CD14-positive monocyte (primary cell): ENCODE data around the gene GRM8. TPM values are rescaled to one million over a fixed set of nuclear protein-coding genes. Genes with fewer than 3 reads are reported as not detected.

Source experiments
- DNase-seq, 3 donors: peaks; one replicate each; pipeline ENCODE4 v3.0.0-alpha.2; 2011 to 2022
- H2AFZ ChIP-seq: 2 replicates; pipeline ENCODE4 v1.6.0; 2012; ENCODE audit warnings: mild to moderate bottlenecking, low read depth, low read length, inconsistent platforms; ENCODE audit not compliant: insufficient read depth, poor library complexity, severe bottlenecking
- H3K27ac ChIP-seq, 2 donors: 1 replicate in 1 of 2; 2 replicates in 1 of 2; pipeline ENCODE4 v1.5.1; 2012 to 2013; ENCODE audit warnings: low read length in 2 of 2, control low read depth in 1 of 2, inconsistent platforms in 1 of 2, low read depth in 1 of 2, mild to moderate bottlenecking in 1 of 2
- H3K27me3 ChIP-seq, 2 donors: one replicate each; pipeline versions ENCODE4 v1.6.0 to v1.6.1; 2011 to 2013; ENCODE audit warnings: low read length in 2 of 2; ENCODE audit not compliant: control insufficient read depth in 2 of 2, insufficient read depth in 2 of 2
- H3K36me3 ChIP-seq, 2 donors: replicated peaks in 1 of 2; 1 replicate in 1 of 2; 2 replicates in 1 of 2; pipeline versions ENCODE4 v1.5.1 to v1.6.1; 2012 to 2013; ENCODE audit warnings: low read length in 2 of 2, control low read depth in 1 of 2, inconsistent platforms in 1 of 2, mild to moderate bottlenecking in 1 of 2; ENCODE audit not compliant: insufficient read depth in 2 of 2, control insufficient read depth in 1 of 2
- H3K4me1 ChIP-seq, 2 donors: 1 replicate in 1 of 2; 2 replicates in 1 of 2; pipeline versions ENCODE4 v1.5.1 to v1.6.1; 2012 to 2013; ENCODE audit warnings: low read length in 2 of 2, control low read depth in 1 of 2, inconsistent platforms in 1 of 2, mild to moderate bottlenecking in 1 of 2, moderate library complexity in 1 of 2; ENCODE audit not compliant: insufficient read depth in 2 of 2, control insufficient read depth in 1 of 2
- H3K4me2 ChIP-seq: replicated peaks from 2 replicates; pipeline ENCODE3; 2012; ENCODE audit warnings: low read length, moderate library complexity, mild to moderate bottlenecking; ENCODE audit not compliant: poor library complexity, severe bottlenecking; ENCODE audit errors: extremely low read depth
- H3K4me3 ChIP-seq, 3 experiments: fragments of 200-600 bp in 1 of 3; sonication (generic) in 1 of 3; replicated peaks in 1 of 3; 1 replicate in 2 of 3; 2 replicates in 1 of 3; pipeline ENCODE4 v1.5.1; 2011 to 2013; ENCODE audit warnings: low read length in 3 of 3, mild to moderate bottlenecking in 3 of 3, control low read depth in 2 of 3, low read depth in 2 of 3, inconsistent platforms in 1 of 3, moderate library complexity in 1 of 3
- H3K79me2 ChIP-seq: 2 replicates; pipeline ENCODE4 v1.6.0; 2012; ENCODE audit warnings: mild to moderate bottlenecking, control low read depth, inconsistent platforms, low read length, moderate library complexity; ENCODE audit not compliant: insufficient read depth
- H3K9ac ChIP-seq: 2 replicates; pipeline ENCODE4 v1.6.0; 2017; ENCODE audit warnings: low read length, mild to moderate bottlenecking; ENCODE audit not compliant: insufficient read depth, poor library complexity, severe bottlenecking
- H3K9me3 ChIP-seq, 2 donors: replicated peaks in 1 of 2; 1 replicate in 1 of 2; 2 replicates in 1 of 2; pipeline versions ENCODE4 v1.5.1 to v1.6.1; 2012 to 2013; ENCODE audit warnings: low read length in 2 of 2, control low read depth in 1 of 2; ENCODE audit not compliant: control insufficient read depth in 1 of 2, insufficient read depth in 1 of 2
- H4K20me1 ChIP-seq: 2 replicates; pipeline ENCODE4 v1.6.0; 2012; ENCODE audit warnings: mild to moderate bottlenecking, low read length, control low read depth, moderate library complexity; ENCODE audit not compliant: insufficient read depth
- H3K27ac Mint-ChIP-seq, 7 donors: one replicate each; pipeline ENCODE4 v1.8.0; 2020; ENCODE audit warnings: mild to moderate bottlenecking in 7 of 7, mixed read lengths in 7 of 7, moderate library complexity in 6 of 7, inconsistent platforms in 2 of 7
- H3K27me3 Mint-ChIP-seq, 3 donors: one replicate each; pipeline ENCODE4 v1.8.0; 2021 to 2022; ENCODE audit warnings: low read depth in 3 of 3, mild to moderate bottlenecking in 3 of 3, mixed read lengths in 3 of 3, moderate library complexity in 3 of 3, inconsistent platforms in 1 of 3
- H3K36me3 Mint-ChIP-seq, 2 donors: one replicate each; pipeline ENCODE4 v1.8.0; 2020; ENCODE audit warnings: mixed read lengths in 2 of 2, inconsistent platforms in 1 of 2, mild to moderate bottlenecking in 1 of 2
- H3K4me1 Mint-ChIP-seq: one replicate; pipeline ENCODE4 v1.8.0; 2020; ENCODE audit warnings: mild to moderate bottlenecking, mixed read lengths
- H3K4me3 Mint-ChIP-seq, 2 donors: one replicate each; pipeline ENCODE4 v1.8.0; 2020; ENCODE audit warnings: mild to moderate bottlenecking in 2 of 2, mixed read lengths in 2 of 2, moderate library complexity in 1 of 2
- H3K9me3 Mint-ChIP-seq, 7 donors: one replicate each; pipeline ENCODE4 v1.8.0; 2020 to 2022; ENCODE audit warnings: mixed read lengths in 7 of 7, mild to moderate bottlenecking in 6 of 7, moderate library complexity in 6 of 7, inconsistent platforms in 2 of 7
- WGBS: methylation state at CpG from one replicate; pipeline ENCODE4 v1.1.5; 2013; ENCODE audit warnings: missing lambda C conversion rate; ENCODE audit not compliant: insufficient coverage; 5-methylcytosine and 5-hydroxymethylcytosine counted together
- intact Hi-C, 2 donors: fragments of 100-400 bp; cut with micrococcal nuclease; formaldehyde crosslinking; loops; one replicate each; pipeline versions ENCODE4 v1.15.0 to v1.15.1; 2023
- polyA plus RNA-seq, 3 donors: library from polyadenylated mRNA; depleted of rRNA in 1 of 3; unstranded in 2 of 3; stranded (reverse) in 1 of 3; fragments of 300-500 nt in 2 of 3; fragments of >200 nt in 1 of 3; fragmentation: Illumina TruSeq in 2 of 3; gene quantifications; 1 replicate in 2 of 3; 2 replicates in 1 of 3; pipeline ENCODE4 v1.2.3, GENCODE V29; 2012 to 2021
- TF ChIP-seq, protein P1 (sequence below): fragments of 200-600 bp; IDR thresholded peaks from one replicate; pipeline ENCODE4 v1.8.0; 2022; ENCODE audit warnings: antibody characterized with exemption, mild to moderate bottlenecking

The GRM8 gene
- polyA plus RNA-seq, 3 donors = not detected

DNA sequence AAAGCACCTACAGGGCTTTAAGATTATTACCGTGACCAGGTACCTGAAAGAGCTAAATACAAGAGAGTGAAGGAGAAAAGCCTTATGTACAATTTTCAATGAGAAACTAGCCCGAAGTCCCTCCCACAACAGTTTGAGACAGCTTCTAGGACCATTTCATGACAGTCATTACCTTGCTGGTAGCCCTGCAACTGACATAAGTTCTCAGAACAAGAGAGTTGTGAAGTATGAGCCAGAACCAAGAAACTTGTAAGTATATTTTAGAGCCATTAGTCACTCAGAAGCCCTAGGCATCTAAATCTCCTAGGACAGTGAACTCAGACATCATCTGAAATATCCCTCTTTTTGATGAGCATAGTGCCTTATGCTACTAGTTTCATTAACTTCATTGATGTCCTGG is 792.1 kb downstream of the GRM8 start:
- Mint-ChIP-seq H3K4me3 (no peak overlapping the region), H3K27ac (no peak overlapping the region), H3K27me3 (no peaks in the 10 kb centered on the region), H3K9me3 (peaks cover 0 to 1% (median 0%) of the 10 kb centered on the region in 7 donors), H3K4me1 (no peaks in the 10 kb centered on the region), H3K36me3 (no peaks in the 10 kb centered on the region)
- TF ChIP-seq, protein P1, sequence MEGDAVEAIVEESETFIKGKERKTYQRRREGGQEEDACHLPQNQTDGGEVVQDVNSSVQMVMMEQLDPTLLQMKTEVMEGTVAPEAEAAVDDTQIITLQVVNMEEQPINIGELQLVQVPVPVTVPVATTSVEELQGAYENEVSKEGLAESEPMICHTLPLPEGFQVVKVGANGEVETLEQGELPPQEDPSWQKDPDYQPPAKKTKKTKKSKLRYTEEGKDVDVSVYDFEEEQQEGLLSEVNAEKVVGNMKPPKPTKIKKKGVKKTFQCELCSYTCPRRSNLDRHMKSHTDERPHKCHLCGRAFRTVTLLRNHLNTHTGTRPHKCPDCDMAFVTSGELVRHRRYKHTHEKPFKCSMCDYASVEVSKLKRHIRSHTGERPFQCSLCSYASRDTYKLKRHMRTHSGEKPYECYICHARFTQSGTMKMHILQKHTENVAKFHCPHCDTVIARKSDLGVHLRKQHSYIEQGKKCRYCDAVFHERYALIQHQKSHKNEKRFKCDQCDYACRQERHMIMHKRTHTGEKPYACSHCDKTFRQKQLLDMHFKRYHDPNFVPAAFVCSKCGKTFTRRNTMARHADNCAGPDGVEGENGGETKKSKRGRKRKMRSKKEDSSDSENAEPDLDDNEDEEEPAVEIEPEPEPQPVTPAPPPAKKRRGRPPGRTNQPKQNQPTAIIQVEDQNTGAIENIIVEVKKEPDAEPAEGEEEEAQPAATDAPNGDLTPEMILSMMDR = no peak
- H3K9ac ChIP-seq = no peak overlapping the region
- no peak overlapping the region for H3K4me3 ChIP-seq
- no peak overlapping the region for H3K27ac ChIP-seq
- H3K4me2 ChIP-seq = no peak overlapping the region
- no peaks in the 10 kb centered on the region for H3K36me3 ChIP-seq
- H4K20me1 ChIP-seq = no peaks in the 10 kb centered on the region
- no peaks in the 10 kb centered on the region for H3K79me2 ChIP-seq
- no peaks in the 10 kb centered on the region for H3K4me1 ChIP-seq
- H3K9me3 ChIP-seq = no peaks in the 10 kb centered on the region
- no peak for DNase-seq
- H3K27me3 ChIP-seq = no peaks in the 10 kb centered on the region
- H2AFZ ChIP-seq = no peak overlapping the region
- intact Hi-C loops = no loop called here
- no CpG with 5 or more reads among the region's 2 CpGs for WGBS

- H3K4me3 Mint-ChIP-seq = no peak overlapping the region
- no peak overlapping the region for H3K4me3 ChIP-seq
- H3K27ac Mint-ChIP-seq = no peak overlapping the region
- peaks cover 0 to 2% (median 0%) of the 10 kb centered on the region in 3 donors for H3K27me3 Mint-ChIP-seq
- H3K36me3 ChIP-seq = no peaks in the 10 kb centered on the region
- no peak for DNase-seq
- TF ChIP-seq, protein P1 = no peak
- no peaks in the 10 kb centered on the region for H4K20me1 ChIP-seq
- H3K9ac ChIP-seq = no peak overlapping the region
- H3K9me3 ChIP-seq = no peaks in the 10 kb centered on the region
- H3K36me3 Mint-ChIP-seq = no peaks in the 10 kb centered on the region
- H3K27me3 ChIP-seq = no peaks in the 10 kb centered on the region
- no peak overlapping the region for H3K27ac ChIP-seq
- H3K4me1 ChIP-seq = no peaks in the 10 kb centered on the region
- no peak overlapping the region for H2AFZ ChIP-seq
- WGBS = no CpG with 5 or more reads among the region's 3 CpGs
- no peak overlapping the region for H3K4me2 ChIP-seq
- intact Hi-C loops = no loop called here
- H3K9me3 Mint-ChIP-seq = peaks cover 0 to 7% (median 0%) of the 10 kb centered on the region in 7 donors
- no peaks in the 10 kb centered on the region for H3K79me2 ChIP-seq
- H3K4me1 Mint-ChIP-seq = no peaks in the 10 kb centered on the region
These were observed 799.6 kb downstream of the GRM8 start for GRCh38 chr7:126453104-126453503.
